Measurements from ENCODE around the gene TTC7B. TPM values are rescaled to one million over a fixed set of nuclear protein-coding genes. Genes with fewer than 3 reads are reported as not detected.
A peak's percentile ranks its signal among the peaks of the same experiment; 100 is the strongest.

TTC7B gene
- total and polyA plus RNA-seq, 2 of the 8 experiments (the other 6 are each of a cell fraction or from before 2014, with no cell fraction given) = 23.7 to 34.0 TPM

DNA sequence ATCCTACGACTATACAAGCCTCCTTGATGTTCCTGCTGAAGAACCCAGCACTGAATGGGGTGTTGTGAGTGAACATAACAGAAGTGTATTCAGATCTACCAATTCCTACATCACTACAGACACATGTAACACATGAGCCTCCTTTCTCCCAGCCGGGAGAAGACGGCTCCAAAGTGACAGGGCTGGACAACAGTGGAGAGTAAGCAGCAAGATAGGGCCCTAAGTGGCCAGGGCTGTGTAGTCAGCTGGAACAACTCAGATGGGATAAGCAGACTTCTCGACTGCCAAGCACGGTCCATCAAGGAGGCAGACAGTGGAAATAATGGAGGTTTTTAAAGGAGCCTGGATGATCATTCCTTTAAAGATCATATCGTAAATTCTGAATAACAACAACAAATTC, 73.5 kb downstream of the TTC7B start:
- Histone ChIP-seq H2BK5ac (ENCODE audit: low read depth, low read length) (no peak overlapping the region), H3K4me2 (ENCODE audit: insufficient read depth in 1 of 2, low read depth in 2 of 2, low read length in 2 of 2) (no peak overlapping the region), H3K36me3 (ENCODE audit: control insufficient read depth in 2 of 4, insufficient read depth in 4 of 4, low read length in 3 of 4) (no peaks in the 10 kb centered on the region; a peak in 1 of 8 replicates), H4K8ac (ENCODE audit: extremely low read depth, insufficient read depth, low read length) (no peak overlapping the region), H2BK120ac (replicated peaks; ENCODE audit: low read depth, low read length) (no peak overlapping the region), H3K56ac (replicated peaks; ENCODE audit: insufficient read length, low read depth, low read length) (no peak overlapping the region), H3K23ac (ENCODE audit: insufficient read length) (no peak overlapping the region), H3K27ac (ENCODE audit: low read depth, low read length) (no peak overlapping the region), H3K79me2 (ENCODE audit: control insufficient read depth in 1 of 2, insufficient read depth in 2 of 2, low read length in 2 of 2) (no peaks in the 10 kb centered on the region), H3K18ac (ENCODE audit: extremely low read depth, low read length) (no peak overlapping the region; the same call in 1 of the 2 replicates), H3K4me3 (ENCODE audit: extremely low read depth in 1 of 4, insufficient read depth in 2 of 4, low read depth in 3 of 4, low read length in 4 of 4) (no peak overlapping the region), H3K79me1 (ENCODE audit: low read depth, low read length) (no peaks in the 10 kb centered on the region), H3K23me2 (ENCODE audit: low read depth, low read length) (no peaks in the 10 kb centered on the region), H3K9ac (replicated peaks in 1 of 4; ENCODE audit: extremely low read depth in 1 of 4, low read depth in 3 of 4, low read length in 3 of 4) (no peak overlapping the region), H2BK12ac (ENCODE audit: low read depth, low read length) (no peak overlapping the region), H2BK20ac (ENCODE audit: low read length) (no peak overlapping the region), H3K4me1 (replicated peaks in 1 of 4; ENCODE audit: control insufficient read depth in 3 of 4, insufficient read depth in 4 of 4, low read length in 3 of 4) (no peaks in the 10 kb centered on the region), H2AK5ac (ENCODE audit: low read depth, low read length) (no peak overlapping the region), H4K5ac (ENCODE audit: insufficient read length, low read depth, low read length) (no peak overlapping the region), H3K4ac (replicated peaks; ENCODE audit: insufficient read length, low read depth, low read length) (no peak overlapping the region), H2BK15ac (ENCODE audit: low read length) (no peak overlapping the region), H3K14ac (ENCODE audit: insufficient read length) (no peak overlapping the region), H3K27me3 (replicated peaks in 1 of 4; ENCODE audit: control insufficient read depth in 3 of 4, extremely low read depth in 1 of 4, insufficient read depth in 3 of 4, low read length in 3 of 4) (no peaks in the 10 kb centered on the region), H2AFZ (ENCODE audit: low read length) (no peak overlapping the region), H4K91ac (replicated peaks; ENCODE audit: insufficient read length, low read length) (no peak overlapping the region), H3K9me3 (ENCODE audit: insufficient read depth in 2 of 2, low read depth in 1 of 2, low read length in 1 of 2) (no peaks in the 10 kb centered on the region), H4K20me1 (replicated peaks in 1 of 2; ENCODE audit: control insufficient read depth in 1 of 2, insufficient read depth in 2 of 2, low read length in 2 of 2) (no peaks in the 10 kb centered on the region)
- DNase-seq (ENCODE audit: low read depth in 1 of 2, low spot score in 2 of 2) (peak in 1 of 2 experiments; percentile 14), FAIRE-seq (no peak)
- WGBS, 2 experiments (ENCODE audit: extremely low coverage in 1 of 2, insufficient coverage in 1 of 2, insufficient read length in 1 of 2, insufficient replicate concordance in 2 of 2, low coverage in 1 of 2, low lambda C conversion rate in 2 of 2, missing lambda C conversion rate in 1 of 2) = 88% methylated on average over 6 of the region's 6 CpGs; no CpG with 5 or more reads in 1 of the 2 experiments
- POLR2A ChIA-PET (ENCODE audit: partially characterized antibody) = no interaction called here
- CTCF ChIA-PET (ENCODE audit: partially characterized antibody) = interaction anchor here (0.9 to 1.6 kb wide), 2 partner anchors 12 to 15 kb away, joined by 3 read pairs; no protein-coding TSS in a partner anchor
- no peak for TF ChIP-seq KDM4A (IDR thresholded peaks at IDR 0.05; ENCODE audit: low read depth, low read length, severe bottlenecking)
- no peak for TF ChIP-seq SIN3A (conservative IDR thresholded peaks at IDR 0.05 in 1 of 2, IDR thresholded peaks at IDR 0.05 in 1 of 2; ENCODE audit: low read depth in 1 of 2, low read length in 2 of 2)
- no peak for TF ChIP-seq EP300 (IDR thresholded peaks at IDR 0.05; ENCODE audit: borderline replicate concordance in 1 of 2, low read depth in 2 of 2, low read length in 2 of 2)
- no peak for TF ChIP-seq SP2 (IDR thresholded peaks at IDR 0.05; ENCODE audit: low read length)
- no peak for TF ChIP-seq RXRA (IDR thresholded peaks at IDR 0.05; ENCODE audit: insufficient read depth, low read depth, low read length)
- no peak for TF ChIP-seq RNF2 (IDR thresholded peaks at IDR 0.05; ENCODE audit: borderline replicate concordance, low read depth, low read length, missing control alignments, poor library complexity, severe bottlenecking)
- no peak for TF ChIP-seq NRF1 (IDR thresholded peaks at IDR 0.05; ENCODE audit: low read depth, low read length)
- no peak for TF ChIP-seq CHD1 (IDR thresholded peaks at IDR 0.05; ENCODE audit: low read depth, low read length)
- no peak for TF ChIP-seq SP4 (IDR thresholded peaks at IDR 0.05; ENCODE audit: low read length)
- no peak for TF ChIP-seq JUND (IDR thresholded peaks at IDR 0.05; ENCODE audit: low read length)
- no peak for TF ChIP-seq SRF (IDR thresholded peaks at IDR 0.05; ENCODE audit: low read depth, low read length)
- TF ChIP-seq RAD21 (IDR thresholded peaks at IDR 0.05 in 1 of 2, conservative IDR thresholded peaks at IDR 0.05 in 1 of 2; ENCODE audit: low read depth in 2 of 2, low read length in 2 of 2) = no peak
- no peak for TF ChIP-seq KDM1A (IDR thresholded peaks at IDR 0.05; ENCODE audit: borderline replicate concordance, low read length)
- no peak for TF ChIP-seq CBX8 (IDR thresholded peaks at IDR 0.05; ENCODE audit: borderline replicate concordance, low read depth, low read length)
